Endothelial cell (in vitro differentiated cells): ENCODE results near the gene MYO7A. TPM values are rescaled to one million over a fixed set of nuclear protein-coding genes. Genes with fewer than 3 reads are reported as not detected.

Experiments used
- DNase-seq: peaks from one replicate; pipeline ENCODE4 v3.0.0; 2021; ENCODE audit warnings: low spot score
- H3K27ac Mint-ChIP-seq: one replicate; pipeline ENCODE4 v1.8.0; 2021; ENCODE audit warnings: mixed read lengths, inconsistent platforms; ENCODE audit not compliant: unreplicated experiment
- H3K27me3 Mint-ChIP-seq: one replicate; pipeline ENCODE4 v1.8.0; 2021; ENCODE audit warnings: mild to moderate bottlenecking, moderate library complexity, mixed read lengths, inconsistent platforms; ENCODE audit not compliant: unreplicated experiment
- H3K36me3 Mint-ChIP-seq: one replicate; pipeline ENCODE4 v1.8.0; 2021; ENCODE audit warnings: mild to moderate bottlenecking, low read depth, mixed read lengths, inconsistent platforms; ENCODE audit not compliant: unreplicated experiment
- H3K4me1 Mint-ChIP-seq: one replicate; pipeline ENCODE4 v1.8.0; 2021; ENCODE audit warnings: mild to moderate bottlenecking, mixed read lengths, inconsistent platforms; ENCODE audit not compliant: unreplicated experiment
- H3K4me3 Mint-ChIP-seq: one replicate; pipeline ENCODE4 v1.8.0; 2021; ENCODE audit warnings: mild to moderate bottlenecking, mixed read lengths, inconsistent platforms; ENCODE audit not compliant: unreplicated experiment
- H3K9me3 Mint-ChIP-seq: one replicate; pipeline ENCODE4 v1.8.0; 2021; ENCODE audit warnings: mixed read lengths, inconsistent platforms; ENCODE audit not compliant: unreplicated experiment
- CTCF ChIP-seq: fragments of 200-600 bp; sonication (generic); IDR thresholded peaks from one replicate; pipeline ENCODE4 v1.5.0; 2021; ENCODE audit warnings: antibody characterized with exemption; ENCODE audit not compliant: unreplicated experiment
- total RNA-seq: library from RNA; stranded (reverse); fragmentation: NEBNext Ultra II Directional; extraction: Animal tissue kit (Norgen Biotek cat#: 25700); gene quantifications from one replicate; pipeline ENCODE4 v1.2.1, GENCODE V29; 2021; ENCODE audit not compliant: unreplicated experiment

MYO7A gene
- total RNA-seq, 1 donor from 2014 or later, result 18.3 TPM

GRCh38 chr11:77193911-77194830 is 66.1 kb downstream of the MYO7A start:
- peaks cover 6% of the 10 kb centered on the region for H3K36me3 Mint-ChIP-seq

DNA sequence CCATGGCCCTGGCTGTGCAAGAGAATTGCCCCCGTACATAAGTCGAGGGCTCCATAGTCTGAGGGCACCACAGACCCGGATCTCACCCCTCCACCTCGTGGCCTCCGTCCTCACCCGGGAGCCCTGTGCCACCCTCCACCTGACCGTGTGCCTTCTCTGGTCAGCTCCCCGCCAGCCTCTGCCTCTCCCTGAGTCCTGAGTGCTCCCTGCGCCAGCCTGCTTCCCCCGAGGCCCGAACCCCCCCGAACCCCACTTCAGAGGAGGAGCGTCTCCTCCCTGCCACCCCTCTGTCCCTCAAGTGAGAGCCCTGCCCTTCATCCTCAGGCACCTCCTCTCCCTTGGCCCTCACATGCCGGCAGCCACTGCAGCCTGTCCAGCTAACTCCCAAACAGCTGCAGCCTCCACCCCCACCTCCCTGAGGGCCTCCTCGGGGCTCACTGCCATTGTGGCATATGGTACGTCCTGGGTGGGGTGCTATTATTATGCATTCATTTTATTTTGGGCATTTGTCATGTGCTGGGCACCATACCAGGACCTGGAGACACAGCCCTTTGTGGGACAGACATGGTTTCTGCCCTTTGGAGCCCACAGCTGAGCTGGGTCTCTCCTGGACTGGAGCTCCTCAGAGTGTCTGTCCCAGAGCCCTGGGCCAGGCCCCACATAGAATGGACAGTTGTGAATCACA is 67.2 kb downstream of the MYO7A start:
- peaks cover 13% of the 10 kb centered on the region for H3K27me3 Mint-ChIP-seq
- no peak overlapping the region for H3K4me3 Mint-ChIP-seq
- no peaks in the 10 kb centered on the region for H3K9me3 Mint-ChIP-seq
- peaks cover 9% of the 10 kb centered on the region for H3K36me3 Mint-ChIP-seq
- no peak overlapping the region for H3K27ac Mint-ChIP-seq
- no peak for TF ChIP-seq CTCF
- no peak for DNase-seq
- peaks cover 7% of the 10 kb centered on the region for H3K4me1 Mint-ChIP-seq

More at GRCh38 chr11:77193911-77194830, 66.1 kb downstream of the MYO7A start:
- TF ChIP-seq CTCF, result no peak
- Mint-ChIP-seq H3K27me3 (peaks cover 9% of the 10 kb centered on the region), H3K27ac (no peak overlapping the region), H3K4me1 (peaks cover 7% of the 10 kb centered on the region), H3K4me3 (no peak overlapping the region), H3K9me3 (no peaks in the 10 kb centered on the region)
- no peak for DNase-seq

- no peak for DNase-seq
- TF ChIP-seq CTCF, result no peak
- Mint-ChIP-seq H3K4me3 (no peak overlapping the region), H3K27me3 (peaks cover 16% of the 10 kb centered on the region), H3K36me3 (peaks cover 15% of the 10 kb centered on the region), H3K27ac (no peak overlapping the region), H3K9me3 (no peaks in the 10 kb centered on the region), H3K4me1 (peaks cover 7% of the 10 kb centered on the region)
Measured at GRCh38 chr11:77196961-77197360, 68.9 kb downstream of the MYO7A start.

DNA sequence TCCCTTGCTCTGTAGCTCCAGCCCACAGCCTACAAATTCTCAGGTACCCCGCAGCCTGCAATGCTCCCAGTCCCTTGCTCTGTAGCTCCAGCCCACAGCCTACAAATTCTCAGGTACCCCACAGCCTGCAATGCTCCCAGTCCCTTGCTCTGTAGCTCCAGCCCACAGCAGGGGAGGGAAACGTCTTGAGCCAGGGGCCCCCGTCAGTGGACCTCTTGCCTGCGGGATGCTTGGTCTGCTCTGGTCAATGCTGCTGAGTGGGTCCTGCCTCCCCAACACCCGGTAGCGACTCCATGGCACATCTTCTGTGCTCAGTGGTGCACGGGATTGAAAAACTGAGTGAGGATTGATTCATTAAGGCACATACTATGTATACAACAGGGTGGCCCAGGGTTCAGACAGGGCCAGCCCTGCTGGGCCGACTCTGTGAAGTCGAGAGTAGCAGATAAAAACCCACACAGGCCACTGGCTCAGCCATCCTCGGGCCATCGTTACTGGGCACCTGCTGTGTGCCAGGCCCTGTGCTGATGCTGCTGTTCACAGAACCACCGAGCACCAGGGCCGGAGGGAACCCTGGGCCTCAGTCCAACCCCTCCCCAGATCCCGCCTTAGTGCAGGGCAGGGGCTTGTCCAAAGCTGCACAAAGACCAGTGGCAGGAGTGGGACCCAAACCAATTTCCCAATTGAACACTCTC is 69.7 kb downstream of the MYO7A start:
- H3K27me3 Mint-ChIP-seq, result peaks cover 16% of the 10 kb centered on the region
- H3K4me1 Mint-ChIP-seq, result peaks cover 7% of the 10 kb centered on the region
- peaks cover 15% of the 10 kb centered on the region for H3K36me3 Mint-ChIP-seq
- no peak for DNase-seq
- no peaks in the 10 kb centered on the region for H3K9me3 Mint-ChIP-seq
- TF ChIP-seq CTCF, result no peak
- H3K4me3 Mint-ChIP-seq, result no peak overlapping the region
- H3K27ac Mint-ChIP-seq, result no peak overlapping the region
